Activated T-cell treated with anti-CD3 and anti-CD28 coated beads, Interleukin-2, amount 50 U/mL, for 72 hours (primary cell): ENCODE results near the gene KCND3. TPM values are rescaled to one million over a fixed set of nuclear protein-coding genes. Genes with fewer than 3 reads are reported as not detected.

ENCODE experiments used
- ATAC-seq, 2 donors: fragments of 150-1000 bp; cut with Tn5 transposase; replicated peaks in 1 of 2; 2 replicates each; pipeline ENCODE4 v1.10.0; 2021; ENCODE audit warnings: moderate library complexity in 2 of 2, mild to moderate bottlenecking in 1 of 2
- DNase-seq, 2 donors: peaks; one replicate each; pipeline ENCODE4 v3.0.0; 2021 to 2022; ENCODE audit warnings: mixed read lengths in 1 of 2
- H3K27ac Mint-ChIP-seq: one replicate; pipeline ENCODE4 v1.8.0; 2022; ENCODE audit warnings: mild to moderate bottlenecking, moderate library complexity, mixed read lengths
- H3K27me3 Mint-ChIP-seq: one replicate; pipeline ENCODE4 v1.8.0; 2022; ENCODE audit warnings: low read depth, mixed read lengths
- H3K36me3 Mint-ChIP-seq, 2 donors: one replicate each; pipeline ENCODE4 v1.8.0; 2022; ENCODE audit warnings: mixed read lengths in 2 of 2, mild to moderate bottlenecking in 1 of 2; ENCODE audit not compliant: insufficient read depth in 2 of 2
- H3K4me1 Mint-ChIP-seq: one replicate; pipeline ENCODE4 v1.8.0; 2022; ENCODE audit warnings: low read depth, mixed read lengths
- H3K4me3 Mint-ChIP-seq, 2 donors: one replicate each; pipeline ENCODE4 v1.8.0; 2022; ENCODE audit warnings: mild to moderate bottlenecking in 2 of 2, mixed read lengths in 2 of 2, moderate library complexity in 2 of 2
- H3K9me3 Mint-ChIP-seq, 2 donors: one replicate each; pipeline ENCODE4 v1.8.0; 2022; ENCODE audit warnings: mixed read lengths in 2 of 2
- total RNA-seq, 2 donors: library from RNA; stranded (reverse); gene quantifications; one replicate each; pipeline ENCODE4 v1.2.3, GENCODE V29; 2022

The KCND3 gene
- total RNA-seq, 2 donors from 2014 or later: not detected

- H3K36me3 Mint-ChIP-seq: no peaks in the 10 kb centered on the region
- H3K27ac Mint-ChIP-seq: no peak overlapping the region
- no peak for ATAC-seq
Observed at GRCh38 chr1:111870181-111870580, 119.3 kb downstream of the KCND3 start.

GRCh38 chr1:111867868-111868440 lies 121.5 kb downstream of the KCND3 start:
- Mint-ChIP-seq H3K36me3 (no peaks in the 10 kb centered on the region), H3K27me3 (peaks cover 22% of the 10 kb centered on the region), H3K9me3 (no peaks in the 10 kb centered on the region), H3K27ac (no peak overlapping the region), H3K4me1 (peaks cover 6% of the 10 kb centered on the region), H3K4me3 (no peak overlapping the region)
- ATAC-seq (no peak), DNase-seq (no peak)

More at GRCh38 chr1:111870181-111870580, 119.3 kb downstream of the KCND3 start:
- DNase-seq: no peak
- Mint-ChIP-seq H3K4me3 (no peak overlapping the region), H3K9me3 (no peaks in the 10 kb centered on the region), H3K4me1 (no peaks in the 10 kb centered on the region), H3K27me3 (peaks cover under 1% of the 10 kb centered on the region)

- H3K4me1 Mint-ChIP-seq: peaks cover 6% of the 10 kb centered on the region
- H3K36me3 Mint-ChIP-seq: no peaks in the 10 kb centered on the region
- DNase-seq: no peak
- no peak for ATAC-seq
- H3K9me3 Mint-ChIP-seq: no peaks in the 10 kb centered on the region
- H3K27me3 Mint-ChIP-seq: peaks cover 40% of the 10 kb centered on the region
- no peak overlapping the region for H3K4me3 Mint-ChIP-seq
- H3K27ac Mint-ChIP-seq: no peak overlapping the region
Observed at GRCh38 chr1:111864862-111865261, 124.6 kb downstream of the KCND3 start.

GRCh38 chr1:111863401-111863800 lies 126.1 kb downstream of the KCND3 start:
- Mint-ChIP-seq H3K36me3 (no peaks in the 10 kb centered on the region), H3K4me1 (peaks cover 6% of the 10 kb centered on the region), H3K9me3 (no peaks in the 10 kb centered on the region), H3K27me3 (peaks cover 49% of the 10 kb centered on the region), H3K4me3 (no peak overlapping the region), H3K27ac (no peak overlapping the region)
- ATAC-seq (no peak), DNase-seq (no peak)

GRCh38 chr1:111862599-111862998 lies 126.9 kb downstream of the KCND3 start:
- Mint-ChIP-seq H3K4me1 (peaks cover 6% of the 10 kb centered on the region), H3K27me3 (peaks cover 49% of the 10 kb centered on the region), H3K4me3 (no peak overlapping the region), H3K27ac (no peak overlapping the region), H3K9me3 (no peaks in the 10 kb centered on the region), H3K36me3 (no peaks in the 10 kb centered on the region)
- DNase-seq (no peak), ATAC-seq (no peak)

GRCh38 chr1:111861523-111861922 lies 127.9 kb downstream of the KCND3 start:
- no peaks in the 10 kb centered on the region for H3K9me3 Mint-ChIP-seq
- H3K27me3 Mint-ChIP-seq: peaks cover 49% of the 10 kb centered on the region
- DNase-seq (no peak), ATAC-seq (no peak)
- no peaks in the 10 kb centered on the region for H3K36me3 Mint-ChIP-seq
- peaks cover 6% of the 10 kb centered on the region for H3K4me1 Mint-ChIP-seq
- no peak overlapping the region for H3K4me3 Mint-ChIP-seq
- H3K27ac Mint-ChIP-seq: no peak overlapping the region

- Mint-ChIP-seq H3K4me1 (no peaks in the 10 kb centered on the region), H3K4me3 (no peak overlapping the region), H3K9me3 (no peaks in the 10 kb centered on the region), H3K36me3 (no peaks in the 10 kb centered on the region), H3K27ac (no peak overlapping the region), H3K27me3 (peaks cover 30% of the 10 kb centered on the region)
- no peak for DNase-seq
- no peak for ATAC-seq
Observed at GRCh38 chr1:111857194-111857651, 132.2 kb downstream of the KCND3 start.

- no peak for ATAC-seq
- Mint-ChIP-seq H3K36me3 (no peaks in the 10 kb centered on the region), H3K4me1 (no peaks in the 10 kb centered on the region), H3K27me3 (peaks cover 34% of the 10 kb centered on the region), H3K4me3 (no peak overlapping the region), H3K9me3 (no peaks in the 10 kb centered on the region), H3K27ac (no peak overlapping the region)
- no peak for DNase-seq
Observed at GRCh38 chr1:111856411-111857185, 132.9 kb downstream of the KCND3 start.

- ATAC-seq (no peak), DNase-seq (no peak)
- H3K4me1 Mint-ChIP-seq: no peaks in the 10 kb centered on the region
- H3K27ac Mint-ChIP-seq: no peak overlapping the region
- H3K36me3 Mint-ChIP-seq: no peaks in the 10 kb centered on the region
- H3K27me3 Mint-ChIP-seq: peaks cover 39% of the 10 kb centered on the region
- no peaks in the 10 kb centered on the region for H3K9me3 Mint-ChIP-seq
- no peak overlapping the region for H3K4me3 Mint-ChIP-seq
Observed at GRCh38 chr1:111855260-111855659, 134.2 kb downstream of the KCND3 start.

- Mint-ChIP-seq H3K4me1 (no peaks in the 10 kb centered on the region), H3K36me3 (no peaks in the 10 kb centered on the region), H3K27ac (no peak overlapping the region), H3K9me3 (no peaks in the 10 kb centered on the region), H3K4me3 (no peak overlapping the region), H3K27me3 (peaks cover 32% of the 10 kb centered on the region)
- ATAC-seq (no peak), DNase-seq (no peak)
Observed at GRCh38 chr1:111852261-111852721, 137.2 kb downstream of the KCND3 start.

- no peaks in the 10 kb centered on the region for H3K4me1 Mint-ChIP-seq
- peaks cover 32% of the 10 kb centered on the region for H3K27me3 Mint-ChIP-seq
- no peaks in the 10 kb centered on the region for H3K36me3 Mint-ChIP-seq
- ATAC-seq: no peak
- no peak overlapping the region for H3K27ac Mint-ChIP-seq
- H3K4me3 Mint-ChIP-seq: no peak overlapping the region
- no peaks in the 10 kb centered on the region for H3K9me3 Mint-ChIP-seq
- DNase-seq: no peak
Observed at GRCh38 chr1:111851552-111851951, 137.9 kb downstream of the KCND3 start.

- ATAC-seq: no peak
- Mint-ChIP-seq H3K4me3 (no peak overlapping the region), H3K4me1 (no peaks in the 10 kb centered on the region), H3K27ac (no peak overlapping the region), H3K36me3 (no peaks in the 10 kb centered on the region), H3K9me3 (no peaks in the 10 kb centered on the region), H3K27me3 (peaks cover 33% of the 10 kb centered on the region)
- DNase-seq: no peak
Observed at GRCh38 chr1:111850109-111850508, 139.4 kb downstream of the KCND3 start.

GRCh38 chr1:111848852-111849545 lies 140.5 kb downstream of the KCND3 start:
- H3K27me3 Mint-ChIP-seq: peaks cover 44% of the 10 kb centered on the region
- DNase-seq (no peak), ATAC-seq (no peak)
- H3K4me3 Mint-ChIP-seq: no peak overlapping the region
- no peaks in the 10 kb centered on the region for H3K36me3 Mint-ChIP-seq
- no peaks in the 10 kb centered on the region for H3K9me3 Mint-ChIP-seq
- H3K27ac Mint-ChIP-seq: no peak overlapping the region
- no peaks in the 10 kb centered on the region for H3K4me1 Mint-ChIP-seq
